CD4-positive, alpha-beta T cell treated with Interleukin-6 for 4 hours (primary cell): ENCODE data around the gene RPL31.

Source experiments
- DNase-seq: peaks from one replicate; pipeline ENCODE4 v3.0.0-alpha.2; 2020; ENCODE audit warnings: mixed read lengths

The RPL31 gene

DNA sequence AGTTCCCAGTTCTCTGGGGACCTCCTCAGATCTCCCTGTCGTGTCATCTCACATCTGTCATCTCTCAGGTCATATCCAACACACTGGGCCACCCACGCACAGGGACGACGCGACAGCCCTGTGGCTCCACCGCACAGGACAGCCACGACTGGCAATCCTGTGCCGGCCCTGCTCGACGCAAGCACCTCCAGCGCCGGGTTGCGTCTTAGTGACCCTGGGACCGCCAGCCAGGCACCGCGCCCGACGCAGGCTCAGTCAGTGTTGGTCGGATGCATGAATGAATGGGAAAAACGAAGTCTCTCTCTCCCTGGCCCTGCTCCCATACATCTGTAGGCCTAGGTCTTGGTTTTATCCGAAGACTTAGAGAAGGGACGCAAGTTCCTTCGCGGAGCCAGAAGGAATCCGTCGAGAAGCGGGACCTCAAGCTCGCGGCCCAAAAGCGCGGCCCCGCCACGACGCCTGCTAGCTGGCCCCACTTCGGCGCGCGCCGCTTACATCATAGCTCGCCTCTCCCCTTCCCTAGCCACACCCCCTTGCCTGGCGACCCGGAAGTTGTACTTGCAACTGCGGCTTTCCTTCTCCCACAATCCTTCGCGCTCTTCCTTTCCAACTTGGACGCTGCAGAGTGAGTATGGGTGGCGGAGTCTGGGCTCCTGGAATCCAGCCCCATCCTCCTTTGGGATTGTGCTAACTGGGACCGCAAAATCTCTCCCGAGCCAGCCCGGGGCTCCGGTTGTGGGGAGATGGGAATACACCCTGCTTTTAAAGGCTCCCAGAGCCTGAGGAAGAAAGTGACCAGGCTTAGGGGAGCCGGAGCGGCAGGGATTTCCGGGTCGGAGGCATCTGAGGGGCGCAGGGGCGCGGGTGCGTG lies at the start of gene RPL31:
Gene RPL31, plus strand, starts transcription at position 599 of the 871 bp plus-strand sequence. CDS start 413 bp downstream, outside the sequence.
- peak; percentile 97 for DNase-seq

DNA sequence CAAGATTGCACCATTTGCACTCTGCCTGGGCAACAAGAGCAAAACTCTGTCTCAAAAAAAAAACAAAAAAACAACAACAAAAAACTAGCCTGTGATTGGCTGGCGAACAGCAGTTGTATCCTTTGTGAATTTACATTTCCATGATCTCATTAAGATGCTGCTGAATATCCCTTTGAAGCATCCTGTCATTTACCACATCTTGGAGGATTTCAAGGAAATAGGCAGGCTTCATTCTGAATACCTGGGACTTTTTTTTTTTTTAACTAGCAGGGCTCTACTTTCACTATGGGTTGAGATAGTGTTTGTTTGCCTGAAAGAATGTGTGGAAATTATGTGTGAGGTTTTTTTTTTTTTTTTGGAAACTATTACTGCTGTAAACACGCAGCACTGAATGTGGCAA lies 49.6 kb upstream of the RPL31 start:
- DNase-seq: no peak

DNA sequence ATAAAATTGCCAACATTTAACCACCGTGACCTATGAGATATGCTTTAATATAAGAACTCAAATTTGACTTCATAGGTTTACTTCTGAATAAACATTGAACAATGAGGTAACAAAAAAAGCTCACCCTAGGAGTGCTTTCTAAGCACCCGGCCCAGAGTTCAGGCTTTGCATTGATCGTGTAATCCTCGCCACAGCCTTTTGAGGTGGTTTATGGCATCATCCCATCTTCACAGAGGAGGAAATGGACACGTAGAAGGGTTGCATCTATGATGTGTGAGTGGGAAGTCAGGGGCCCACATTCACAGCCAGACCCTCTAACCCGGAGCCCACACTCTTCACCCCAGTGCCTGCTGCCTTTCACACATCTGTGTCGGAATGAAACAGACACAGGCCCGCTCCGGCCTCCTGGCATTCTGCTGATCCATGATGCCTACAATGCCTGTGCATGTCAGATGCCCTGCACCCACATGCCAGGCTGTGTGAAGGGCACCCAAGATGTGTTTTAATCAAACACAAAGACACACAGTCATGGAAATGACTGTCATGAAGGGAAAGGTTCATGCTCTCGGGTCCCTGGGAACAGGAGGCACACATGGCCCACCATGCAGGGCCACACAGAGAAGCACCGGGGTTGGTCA lies 48.6 kb upstream of the RPL31 start:
- DNase-seq: no peak

DNA sequence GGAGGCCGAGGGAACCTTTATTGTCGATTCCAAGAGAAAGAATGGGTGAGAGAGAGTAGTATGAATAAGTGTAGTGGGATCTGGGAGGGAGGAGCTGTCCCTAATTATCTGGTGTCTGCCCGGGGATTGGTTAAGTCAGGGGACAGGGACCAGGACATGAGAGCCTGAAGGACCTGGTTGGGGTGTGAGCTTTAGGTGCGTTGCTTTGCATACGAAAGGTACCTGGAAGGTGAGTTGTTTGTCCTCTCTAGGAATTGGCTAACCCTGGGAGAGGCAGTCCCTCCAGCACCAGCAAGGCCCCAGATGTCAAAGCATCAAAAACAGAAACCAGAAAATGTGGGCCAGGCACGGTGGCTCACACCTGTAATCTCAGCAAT lies 48.1 kb upstream of the RPL31 start:
- no peak for DNase-seq

DNA sequence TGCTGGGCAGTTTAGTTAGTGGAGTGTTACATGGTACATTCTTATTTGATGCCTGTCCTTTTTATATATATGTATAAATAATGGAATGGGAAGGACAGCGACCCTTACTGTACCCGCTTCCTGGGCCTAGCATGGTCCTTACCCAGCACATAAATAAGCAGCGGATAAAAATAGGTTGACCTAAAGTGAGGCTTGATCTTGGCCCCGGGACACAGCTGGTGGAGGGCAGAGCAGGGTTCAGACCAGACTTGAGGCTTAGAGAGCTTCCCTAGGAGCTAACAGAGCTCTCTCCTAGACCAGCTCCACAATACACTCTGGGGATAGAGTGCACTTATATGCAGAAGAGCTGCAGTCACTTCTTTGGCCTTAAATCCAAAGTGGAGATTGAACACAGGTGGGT lies 46.9 kb upstream of the RPL31 start:
- DNase-seq: no peak

DNA sequence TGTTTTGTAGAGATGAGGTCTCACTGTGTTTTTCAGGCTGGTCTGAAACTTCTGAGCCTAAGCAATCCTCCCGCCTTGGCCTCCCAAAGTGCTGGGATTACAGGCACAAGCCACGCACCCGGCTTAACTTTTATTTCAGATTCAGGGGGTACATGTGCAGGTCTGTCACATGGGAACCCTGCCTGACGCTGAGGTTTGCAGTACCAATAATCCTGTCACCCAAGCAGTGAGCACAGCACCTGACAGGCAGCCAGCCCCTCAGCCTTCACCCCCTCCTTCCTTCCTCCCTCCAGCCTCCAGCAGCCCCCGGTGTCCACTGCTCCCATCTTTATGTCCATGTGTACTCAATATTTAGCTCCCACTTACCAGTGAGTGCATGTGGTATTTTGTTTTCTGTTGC lies 46.0 kb upstream of the RPL31 start:
- DNase-seq: no peak

DNA sequence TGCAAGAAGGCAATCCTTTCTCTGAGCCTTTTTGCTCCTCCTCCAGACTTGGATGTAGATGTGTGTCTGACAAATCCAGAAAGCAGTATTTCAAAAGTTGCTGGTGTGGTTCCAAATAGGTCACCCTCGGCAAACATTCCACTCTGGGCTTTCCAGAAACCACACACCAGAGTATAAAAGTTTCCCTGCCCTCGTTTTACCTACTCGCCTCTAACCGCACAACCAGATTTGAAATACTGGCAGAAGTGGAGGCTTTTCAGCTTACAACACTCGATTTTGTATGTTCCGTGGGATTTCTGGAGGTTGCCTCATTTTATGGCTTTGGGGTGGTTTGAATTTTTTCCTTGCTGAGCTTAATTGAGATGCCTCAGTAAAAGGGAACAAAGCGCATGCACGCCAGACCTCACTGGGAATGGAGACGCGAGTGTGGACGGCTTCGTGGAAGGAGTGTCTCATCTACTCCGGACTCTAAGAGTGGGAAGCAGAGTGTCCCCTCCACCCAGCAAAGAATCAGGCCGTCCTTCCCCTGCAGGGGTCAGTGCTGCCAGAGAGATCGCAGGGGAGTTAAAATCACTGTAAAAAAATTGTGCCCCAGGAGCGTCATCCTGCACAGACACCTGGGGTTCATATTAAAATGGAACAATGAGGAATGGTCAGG lies 44.0 kb upstream of the RPL31 start:
- DNase-seq: no peak

DNA sequence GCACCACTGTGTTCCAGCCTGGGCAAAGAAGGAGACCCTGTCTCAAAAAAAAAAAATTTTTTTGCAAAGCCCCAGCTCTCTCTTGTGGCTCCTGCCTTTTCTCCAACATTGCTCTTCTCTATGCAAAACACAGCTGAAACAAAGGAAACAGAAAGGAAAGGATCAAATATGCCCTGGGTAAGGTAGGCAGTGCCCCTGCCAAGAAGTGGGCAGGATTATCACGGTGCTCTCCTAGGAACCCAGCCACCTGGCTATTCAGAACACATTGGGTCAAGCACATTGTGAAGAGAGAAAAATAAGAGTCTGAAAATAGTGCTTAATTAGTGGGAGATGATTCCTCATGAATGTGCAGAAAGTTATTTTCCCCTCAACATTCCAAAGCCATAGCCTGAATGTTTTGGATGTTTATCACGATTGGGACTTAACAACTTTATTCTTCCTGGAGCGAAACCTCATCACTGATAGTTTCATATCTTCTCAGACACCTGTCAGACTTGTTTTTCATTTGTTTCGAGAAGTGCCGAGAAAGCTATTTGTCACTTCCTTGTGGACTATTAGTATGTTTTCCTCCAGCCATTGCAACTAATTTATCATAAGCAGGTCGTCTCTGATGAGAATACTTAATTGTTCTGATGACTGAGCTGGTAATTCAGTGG lies 42.7 kb upstream of the RPL31 start:
- no peak for DNase-seq

DNA sequence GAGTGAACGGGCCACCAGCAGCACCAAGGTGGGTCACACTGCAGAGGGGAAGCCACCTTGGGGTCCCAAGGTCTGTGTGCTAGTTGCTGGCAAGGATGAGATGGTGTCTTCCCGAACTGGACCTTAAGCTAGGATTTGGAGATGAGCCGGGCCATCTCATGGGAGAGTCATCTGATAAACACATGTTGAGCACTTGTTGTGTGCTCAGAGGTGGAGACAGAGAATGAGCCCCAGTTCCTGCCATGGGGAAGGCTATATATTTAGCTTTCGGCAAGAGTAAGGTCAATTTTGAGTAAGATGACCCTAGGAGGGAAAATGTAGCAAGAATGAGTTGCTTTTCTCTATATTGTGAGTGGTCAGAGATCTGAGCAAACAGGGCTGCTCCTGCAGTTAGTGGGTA lies 41.4 kb upstream of the RPL31 start:
- DNase-seq: no peak

DNA sequence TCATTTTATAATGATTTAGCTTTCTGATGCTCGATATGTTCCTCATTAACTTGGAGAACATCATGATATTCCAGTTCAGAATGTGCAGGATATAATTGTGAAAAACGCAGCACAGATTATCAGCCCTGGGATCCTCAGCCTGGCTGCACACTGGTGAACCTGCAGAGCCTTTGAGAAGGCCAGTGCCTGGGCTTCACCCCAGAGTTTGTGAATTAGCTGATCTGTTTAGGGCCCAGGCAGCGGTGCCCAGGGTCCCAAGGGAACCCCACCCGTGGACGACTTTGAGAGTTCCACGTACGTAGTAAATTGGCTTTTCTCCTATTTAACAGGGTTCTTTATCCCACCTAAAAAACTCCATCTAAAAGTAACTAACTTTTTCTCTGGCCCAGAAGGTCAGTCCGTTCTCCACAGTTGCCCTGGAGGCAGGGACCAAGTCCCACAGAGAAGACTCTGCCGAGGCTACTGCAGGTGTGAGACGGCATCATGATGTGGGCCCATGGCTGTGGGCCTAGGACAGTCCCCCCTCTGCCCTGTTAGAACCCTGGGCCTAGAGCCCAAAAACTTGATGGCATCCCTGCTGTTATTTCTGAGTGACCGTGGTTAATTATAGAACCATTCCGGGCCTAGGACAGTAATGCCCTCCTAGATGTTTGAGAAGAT lies 39.6 kb upstream of the RPL31 start:
- no peak for DNase-seq

DNA sequence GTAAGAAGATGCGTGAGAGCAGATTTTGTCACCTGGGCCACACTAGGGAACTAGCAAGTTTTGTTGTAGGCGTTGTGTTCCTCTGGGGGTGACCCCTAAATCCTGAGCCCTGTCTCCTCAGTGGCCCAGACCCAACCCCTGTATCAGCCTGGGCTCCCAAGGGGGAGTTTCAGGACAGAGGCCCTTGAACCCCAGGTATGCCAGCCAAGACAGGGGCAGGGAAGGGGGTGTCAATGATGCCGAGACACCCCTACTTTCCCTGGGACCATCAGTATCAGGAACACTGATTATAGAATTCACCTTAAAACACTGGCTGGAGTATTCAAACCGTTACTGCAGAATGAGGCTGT lies 39.1 kb upstream of the RPL31 start:
- DNase-seq: no peak

DNA sequence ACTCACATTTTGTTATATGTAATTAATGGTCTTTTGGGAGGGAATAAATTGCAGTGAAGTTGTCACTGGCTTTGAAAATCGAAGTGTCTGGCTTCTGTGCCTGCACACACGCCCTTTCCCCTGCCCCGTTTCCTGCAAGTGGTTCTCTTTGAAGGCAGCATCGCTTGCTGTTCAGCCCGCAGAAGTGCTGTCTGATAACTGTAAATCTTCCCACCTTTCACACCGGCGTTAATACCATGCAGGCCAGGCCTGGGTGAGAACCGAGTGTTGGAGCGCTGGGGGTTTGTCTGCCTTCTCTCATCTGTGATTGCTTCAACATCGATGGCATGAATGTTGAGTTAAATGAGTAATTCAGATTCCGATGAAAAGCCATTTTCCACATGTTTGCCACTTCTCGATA lies 37.9 kb upstream of the RPL31 start:
- peak; percentile 43 for DNase-seq

DNA sequence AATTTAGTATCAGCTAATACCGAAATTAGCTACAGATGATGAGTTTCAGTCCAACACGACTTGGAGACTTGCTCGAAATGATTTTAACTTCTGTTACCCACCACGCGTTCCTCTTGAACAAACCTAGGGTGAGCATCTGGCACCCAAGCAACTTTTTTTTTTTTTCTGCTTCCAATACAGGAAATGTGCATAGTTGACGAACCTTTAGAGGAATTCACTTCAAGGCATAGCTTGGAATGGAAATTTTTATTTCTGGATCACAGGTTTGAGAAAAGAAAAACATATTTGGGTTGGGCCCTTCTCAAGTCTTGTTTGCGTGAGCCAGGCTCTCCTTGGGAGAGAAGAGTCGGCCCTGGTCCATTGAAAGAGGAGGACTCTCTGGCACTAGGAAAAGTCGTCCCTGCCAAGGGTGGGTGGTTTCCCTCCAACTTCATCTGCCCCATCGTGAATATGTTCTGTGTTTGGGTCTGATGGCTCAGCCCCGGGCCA lies 37.4 kb upstream of the RPL31 start:
- no peak for DNase-seq

DNA sequence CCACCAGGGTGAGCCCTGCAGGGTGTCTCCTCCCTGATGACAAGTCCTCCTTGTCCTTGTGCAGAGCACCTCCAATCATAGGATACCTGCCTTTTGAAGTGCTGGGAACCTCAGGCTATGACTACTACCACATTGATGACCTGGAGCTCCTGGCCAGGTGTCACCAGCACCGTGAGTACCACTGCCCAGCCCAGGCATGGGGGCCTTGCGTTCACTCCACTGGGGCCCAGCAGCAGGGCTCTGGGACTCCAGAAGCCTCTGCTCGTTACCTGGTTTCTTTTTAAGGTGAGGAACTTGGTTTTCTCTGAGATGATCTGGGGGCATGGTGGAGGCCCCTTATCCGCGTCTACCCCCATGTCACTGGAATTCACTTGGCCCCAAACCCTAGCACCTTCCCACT lies 36.5 kb upstream of the RPL31 start:
- no peak for DNase-seq

DNA sequence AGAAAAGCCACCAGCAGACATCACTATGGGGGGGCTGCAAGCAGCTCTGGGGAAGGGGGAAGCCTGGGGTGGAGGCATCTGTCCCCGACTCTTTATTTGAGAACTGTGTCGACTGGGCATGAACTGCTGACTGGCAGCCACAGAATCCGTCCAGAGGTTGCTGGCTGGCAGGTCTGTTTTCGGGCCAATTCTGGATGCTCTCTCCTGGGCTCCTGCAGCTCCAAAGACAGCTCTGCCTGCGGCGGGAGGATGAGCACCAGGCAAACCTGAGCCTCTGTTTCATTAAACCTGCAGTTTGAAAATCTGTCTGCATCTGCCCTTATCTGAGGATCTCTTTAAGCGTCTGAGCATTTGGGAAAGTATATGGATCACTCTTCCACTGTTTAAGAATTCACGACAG lies 34.4 kb upstream of the RPL31 start:
- DNase-seq: no peak

DNA sequence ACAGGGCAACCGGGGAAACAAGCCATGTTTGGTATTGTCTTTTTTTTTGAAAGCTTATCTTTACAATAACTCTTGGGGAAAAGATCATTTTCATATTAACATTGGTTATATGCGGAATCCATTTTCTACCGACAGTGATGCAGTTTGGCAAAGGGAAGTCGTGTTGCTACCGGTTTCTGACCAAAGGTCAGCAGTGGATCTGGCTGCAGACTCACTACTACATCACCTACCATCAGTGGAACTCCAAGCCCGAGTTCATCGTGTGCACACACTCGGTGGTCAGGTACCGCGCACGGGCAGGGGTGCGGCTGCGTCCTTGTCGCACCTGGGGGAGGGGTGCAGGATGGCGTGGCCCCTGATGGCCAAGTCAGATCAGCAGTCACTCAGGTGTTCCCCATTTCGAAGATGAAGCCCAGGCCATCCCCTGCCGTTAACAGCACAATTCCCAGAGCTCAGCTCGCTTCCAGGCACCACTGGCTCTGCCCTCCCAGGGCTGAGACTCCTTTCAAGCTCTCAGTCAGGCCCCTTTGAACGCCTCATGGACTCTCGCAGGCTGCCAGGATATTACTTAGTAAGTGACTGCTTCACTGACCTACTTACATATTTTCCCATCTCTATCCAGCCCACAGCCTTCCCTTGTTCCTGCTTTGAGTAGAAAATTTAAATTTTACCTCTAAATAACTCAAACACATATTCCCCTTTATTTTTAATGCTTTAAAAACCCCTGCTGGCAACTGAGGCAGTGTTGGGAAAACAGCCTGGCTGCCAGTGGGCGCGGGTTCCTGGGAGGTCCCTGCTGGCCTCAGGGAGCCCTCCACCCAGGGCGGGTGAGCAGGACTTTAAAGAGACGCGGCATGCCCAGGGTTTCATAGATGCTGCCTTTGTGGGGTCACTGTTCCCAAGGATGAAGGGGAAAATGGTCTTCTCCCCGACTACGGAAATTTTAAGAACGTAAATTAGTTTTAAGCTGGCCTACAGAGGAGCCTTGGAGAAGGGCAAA lies 33.6 kb upstream of the RPL31 start:
- DNase-seq: no peak

DNA sequence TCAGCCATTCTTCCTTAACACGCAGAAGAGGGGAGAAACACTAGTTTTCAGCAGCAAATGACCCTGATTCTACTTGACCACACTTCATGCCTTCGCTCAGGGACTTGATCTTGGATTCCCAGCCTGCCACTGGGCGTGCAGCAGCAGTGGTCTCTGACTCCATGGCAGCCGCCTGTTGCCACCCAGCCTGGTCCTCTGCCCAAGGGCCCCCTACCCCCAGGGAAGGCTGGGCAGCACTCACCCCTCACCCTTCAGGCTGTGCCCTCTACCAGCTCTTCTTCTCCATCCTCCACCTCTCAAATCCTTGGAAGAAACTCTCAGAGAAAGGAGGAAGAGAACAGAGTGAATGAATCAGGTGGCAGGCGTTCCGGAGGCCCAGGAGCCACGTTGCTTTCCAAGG lies 32.1 kb upstream of the RPL31 start:
- DNase-seq: no peak

DNA sequence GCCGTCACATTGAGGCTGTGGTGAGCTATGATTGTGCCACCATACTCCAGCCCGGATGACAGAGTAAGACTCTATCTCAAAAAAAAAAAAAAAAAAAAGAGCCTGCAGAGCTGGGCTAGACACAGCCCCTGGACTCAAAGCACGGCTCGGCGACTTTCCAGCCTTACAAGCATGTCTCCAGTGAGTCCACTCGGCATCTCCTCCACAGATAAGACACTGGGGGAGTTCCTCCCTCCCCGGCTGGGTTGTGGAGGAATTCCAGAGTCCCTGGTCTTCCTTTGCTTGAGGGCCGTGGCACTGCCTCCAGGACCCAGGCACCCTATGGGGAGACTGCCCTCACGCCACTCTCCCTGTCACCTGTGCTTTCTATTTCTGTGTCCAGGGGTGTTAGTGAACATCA lies 30.9 kb upstream of the RPL31 start:
- DNase-seq: no peak

DNA sequence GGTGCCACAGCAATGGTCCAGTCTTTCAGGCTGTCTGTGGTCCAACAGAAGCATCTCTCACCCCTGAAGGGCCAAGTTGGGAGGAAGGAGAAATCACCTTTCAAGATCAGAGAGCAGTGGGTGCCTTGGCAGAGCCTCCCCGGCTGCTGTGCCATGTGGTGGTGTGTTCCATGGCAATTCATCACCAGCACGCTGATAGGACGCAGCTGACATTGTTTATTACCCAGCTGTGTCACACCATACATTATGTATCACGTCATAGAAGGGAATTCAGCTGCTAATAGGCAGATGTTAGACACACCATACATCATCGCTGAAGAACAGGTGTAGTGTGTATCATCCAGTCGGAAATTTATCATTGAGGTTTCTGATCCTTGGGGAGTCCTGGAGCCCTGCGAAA lies 29.6 kb upstream of the RPL31 start:
- DNase-seq: no peak

DNA sequence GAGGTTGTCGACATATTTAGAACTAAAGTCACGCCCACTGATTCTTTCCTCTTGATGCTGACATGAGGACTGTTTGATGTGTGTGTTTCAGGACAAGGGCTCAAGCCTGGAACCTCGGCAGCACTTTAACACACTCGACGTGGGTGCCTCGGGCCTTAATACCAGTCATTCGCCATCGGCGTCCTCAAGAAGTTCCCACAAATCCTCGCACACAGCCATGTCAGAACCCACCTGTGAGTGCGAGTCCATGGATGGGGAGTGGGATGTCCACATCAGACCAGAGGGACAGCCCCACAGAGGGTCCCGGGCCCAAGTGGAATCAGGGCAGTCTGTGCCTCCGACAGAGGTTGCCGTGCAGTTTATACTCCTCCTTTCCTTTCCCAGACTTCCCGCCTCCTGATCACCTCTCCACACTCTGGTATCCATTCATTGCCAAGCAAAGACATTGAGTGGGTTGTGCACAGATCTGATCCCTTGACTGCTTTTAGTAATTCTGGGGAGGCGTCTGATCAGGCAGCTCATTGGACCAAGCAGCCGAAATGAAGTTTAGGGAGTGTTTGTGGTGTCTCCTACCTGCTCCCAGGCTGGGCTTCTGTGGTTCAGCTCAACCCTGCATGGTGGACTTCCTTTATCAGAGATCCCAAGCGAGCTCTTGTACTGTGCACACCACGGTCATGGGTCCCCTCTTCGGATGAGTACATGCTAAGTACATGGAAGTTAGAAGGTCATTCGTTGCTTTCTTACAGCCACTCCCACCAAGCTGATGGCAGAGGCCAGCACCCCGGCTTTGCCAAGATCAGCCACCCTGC lies 27.2 kb upstream of the RPL31 start:
- no peak for DNase-seq

DNA sequence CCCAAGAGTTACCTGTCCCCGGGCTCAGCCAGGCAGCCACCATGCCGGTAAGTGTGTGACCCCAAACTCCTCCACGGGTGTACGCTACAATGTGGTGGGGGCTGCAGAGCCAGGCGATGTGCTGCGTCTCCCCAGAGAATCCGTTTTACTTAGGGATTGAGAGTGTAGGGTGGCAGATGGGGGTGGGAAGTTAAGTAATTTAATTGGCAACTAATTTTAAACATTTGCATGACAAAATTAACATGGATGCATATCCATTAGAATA lies 26.6 kb upstream of the RPL31 start:
- DNase-seq: no peak
